Motor neuron (in vitro differentiated cells): ENCODE results near the gene DNMBP. TPM values are rescaled to one million over a fixed set of nuclear protein-coding genes. Genes with fewer than 3 reads are reported as not detected.

Experiments
- ATAC-seq, 8 experiments: fragments of 200-7000 bp; cut with Tn5 transposase; replicated peaks in 6 of 8; 2 replicates each; pipeline ENCODE4 v1.8.0; 2021; ENCODE audit warnings: mild to moderate bottlenecking in 8 of 8, moderate library complexity in 8 of 8
- H3K27ac ChIP-seq, 2 donors: fragments of 250-450 bp; sonication (Bioruptor Pico); 2 replicates each; pipeline ENCODE4 v1.9.0; 2021; ENCODE audit warnings: antibody characterized with exemption in 2 of 2, mild to moderate bottlenecking in 2 of 2, moderate library complexity in 1 of 2
- H3K4me1 ChIP-seq, 2 donors: fragments of 250-450 bp; sonication (Bioruptor Pico); replicated peaks in 1 of 2; 2 replicates each; pipeline ENCODE4 v1.6.1; 2021; ENCODE audit warnings: antibody characterized with exemption in 2 of 2, mild to moderate bottlenecking in 2 of 2, moderate library complexity in 1 of 2
- H3K4me3 ChIP-seq, 5 donors: fragments of 250-450 bp; sonication (Bioruptor Pico); 2 replicates each; pipeline ENCODE4 v1.9.0; 2021; ENCODE audit warnings: antibody characterized with exemption in 5 of 5, mild to moderate bottlenecking in 5 of 5, moderate library complexity in 4 of 5
- WGBS, 10 experiments: fragments of 450-650 bp; shearing (Covaris generic); methylation state at CpG; one replicate each; pipeline ENCODE4 v1.0.0; 2022; 5-methylcytosine and 5-hydroxymethylcytosine counted together
- in situ Hi-C, 9 experiments: fragments of 400-800 bp; cut with MboI; loops; one replicate each; pipeline ENCODE4 v1.15.0; 2021; ENCODE audit warnings: low sequenced_read_pairs in 9 of 9, low pct_unique_long_range_greater_than_20kb in 2 of 9; ENCODE audit not compliant: unreplicated experiment in 9 of 9
- total RNA-seq, 8 experiments: library from RNA; unstranded; fragments of 300-600 nt; gene quantifications; 2 replicates each; pipeline versions ENCODE4 v1.2.3 to v1.2.4, GENCODE V29; 2022

DNMBP gene
- total RNA-seq = 10 to 100 TPM in 4 of 8 experiments, 1 to 10 TPM in 4; 3.3 to 24.0 (median 9.9) TPM

GRCh38 chr10:100009793-100010676, at the start of gene DNMBP:
Gene DNMBP, minus strand, starts transcription at chr10:100009947. Its CDS starts 37,823 bp downstream, at chr10:99972124.
- WGBS, 10 experiments = 1 to 61% (median 17%) methylated on average over 4 to 12 of the region's 86 CpGs; no CpG with 5 or more reads in 1 of the 10 experiments
- in situ Hi-C loops = no loop called here
- ATAC-seq = peak; percentile 87 to 97 (median 94)
- Histone ChIP-seq H3K27ac (peak within 1 kb of the TSS; percentile 51 to 76), H3K4me3 (peak within 1 kb of the TSS; percentile 78 to 91 (median 79)), H3K4me1 (peaks cover 8 to 11% of the 10 kb centered on the region in 2 donors)

GRCh38 chr10:100057948-100058347, 48.2 kb upstream of the DNMBP start:
- H3K4me1 ChIP-seq = no peaks in the 10 kb centered on the region
- H3K4me3 ChIP-seq = no peak overlapping the region
- no peak for ATAC-seq
- in situ Hi-C loops = no loop called here
- WGBS, 10 experiments = 0 to 75% (median 43%) methylated on average over 1 of the region's 1 CpG
- H3K27ac ChIP-seq = no peak overlapping the region

- 10 to 86% (median 52%) methylated on average over 1 to 6 of the region's 6 CpGs; no CpG with 5 or more reads in 1 of the 10 experiments for WGBS, 10 experiments
- no peak for ATAC-seq
- no peaks in the 10 kb centered on the region for H3K4me1 ChIP-seq
- H3K27ac ChIP-seq = no peak overlapping the region
- no peak overlapping the region for H3K4me3 ChIP-seq
- in situ Hi-C loops = no loop called here
Measured at GRCh38 chr10:100053686-100054460, 44.1 kb upstream of the DNMBP start.

GRCh38 chr10:100046021-100046486, 36.3 kb upstream of the DNMBP start:
- Histone ChIP-seq H3K4me1 (no peaks in the 10 kb centered on the region), H3K27ac (no peak overlapping the region), H3K4me3 (no peak overlapping the region)
- 0 to 30% (median 8%) methylated on average over 4 to 5 of the region's 7 CpGs; no CpG with 5 or more reads in 5 of the 10 experiments for WGBS, 10 experiments
- in situ Hi-C loops = loop anchor here in 4 of 9 experiments (10.0 to 25.0 kb wide), 3 partner anchors 184 to 209 kb away; no protein-coding TSS in a partner anchor
- peak; percentile 58 to 93 (median 81) for ATAC-seq

- WGBS, 10 experiments = 0 to 100% (median 33%) methylated on average over 1 of the region's 2 CpGs; no CpG with 5 or more reads in 4 of the 10 experiments
- no peak overlapping the region for H3K27ac ChIP-seq
- H3K4me1 ChIP-seq = no peaks in the 10 kb centered on the region
- no peak overlapping the region for H3K4me3 ChIP-seq
- ATAC-seq = peak in 1 of 8 experiments; percentile 7
- in situ Hi-C loops = loop anchor here in 4 of 9 experiments (10.0 to 25.0 kb wide), 3 partner anchors 183 to 208 kb away; no protein-coding TSS in a partner anchor
Measured at GRCh38 chr10:100045592-100045991, 35.8 kb upstream of the DNMBP start.

- H3K4me1 ChIP-seq = no peaks in the 10 kb centered on the region
- H3K27ac ChIP-seq = no peak overlapping the region
- 0 to 100% (median 38%) methylated on average over 1 to 3 of the region's 3 CpGs; no CpG with 5 or more reads in 1 of the 10 experiments for WGBS, 10 experiments
- in situ Hi-C loops = loop anchor here in 4 of 9 experiments (10.0 to 25.0 kb wide), 3 partner anchors 181 to 206 kb away; no protein-coding TSS in a partner anchor
- ATAC-seq = peak in 3 of 8 experiments; percentile 23 to 81 (median 48)
- H3K4me3 ChIP-seq = no peak overlapping the region
Measured at GRCh38 chr10:100043796-100044195, 34.0 kb upstream of the DNMBP start.

- 50 to 100% (median 84%) methylated on average over 1 to 2 of the region's 2 CpGs; no CpG with 5 or more reads in 2 of the 10 experiments for WGBS, 10 experiments
- Histone ChIP-seq H3K4me1 (no peaks in the 10 kb centered on the region), H3K27ac (no peak overlapping the region), H3K4me3 (no peak overlapping the region)
- ATAC-seq = peak in 1 of 8 experiments; percentile 29
- in situ Hi-C loops = loop anchor here in 4 of 9 experiments (10.0 to 25.0 kb wide), 3 partner anchors 181 to 206 kb away; no protein-coding TSS in a partner anchor
Measured at GRCh38 chr10:100043344-100043743, 33.6 kb upstream of the DNMBP start.

GRCh38 chr10:100041306-100042002, 31.7 kb upstream of the DNMBP start:
- 0 to 80% (median 0%) methylated on average over 1 of the region's 2 CpGs; no CpG with 5 or more reads in 5 of the 10 experiments for WGBS, 10 experiments
- in situ Hi-C loops = loop anchor here in 4 of 9 experiments (10.0 to 25.0 kb wide), 3 partner anchors 179 to 204 kb away; no protein-coding TSS in a partner anchor
- Histone ChIP-seq H3K4me3 (no peak overlapping the region), H3K27ac (no peak overlapping the region), H3K4me1 (no peaks in the 10 kb centered on the region)
- ATAC-seq = peak in 4 of 8 experiments; percentile 21 to 84 (median 44)

GRCh38 chr10:100038561-100039071, 28.9 kb upstream of the DNMBP start:
- peak in 2 of 8 experiments; percentile 11 to 64 for ATAC-seq
- in situ Hi-C loops = loop anchor here in 3 of 9 experiments (25.0 kb wide), 2 partner anchors 176 to 201 kb away; no protein-coding TSS in a partner anchor
- Histone ChIP-seq H3K27ac (no peak overlapping the region), H3K4me3 (no peak overlapping the region), H3K4me1 (no peaks in the 10 kb centered on the region)
- WGBS, 10 experiments = no CpG with 5 or more reads among the region's 1 CpG

- Histone ChIP-seq H3K4me1 (no peaks in the 10 kb centered on the region), H3K27ac (no peak overlapping the region), H3K4me3 (no peak overlapping the region)
- 50 to 100% (median 98%) methylated on average over 1 to 4 of the region's 5 CpGs for WGBS, 10 experiments
- in situ Hi-C loops = loop anchor here in 3 of 9 experiments (25.0 kb wide), 2 partner anchors 176 to 201 kb away; no protein-coding TSS in a partner anchor
- no peak for ATAC-seq
Measured at GRCh38 chr10:100037758-100038315, 28.1 kb upstream of the DNMBP start.

- Histone ChIP-seq H3K27ac (no peak overlapping the region), H3K4me1 (no peaks in the 10 kb centered on the region), H3K4me3 (no peak overlapping the region)
- no peak for ATAC-seq
- 83 to 100% (median 91%) methylated on average over 1 to 7 of the region's 7 CpGs; no CpG with 5 or more reads in 4 of the 10 experiments for WGBS, 10 experiments
- in situ Hi-C loops = loop anchor here in 3 of 9 experiments (25.0 kb wide), 2 partner anchors 175 to 200 kb away; no protein-coding TSS in a partner anchor
Measured at GRCh38 chr10:100036850-100037249, 27.1 kb upstream of the DNMBP start.
